Measurements from ENCODE around the gene ABHD2. TPM values are rescaled to one million over a fixed set of nuclear protein-coding genes. Genes with fewer than 3 reads are reported as not detected.

ABHD2 gene
- total and polyA plus RNA-seq, 2 donors (not counting 3 experiments of a cell fraction or from before 2014, with no cell fraction given), result 14.0 to 62.2 TPM

- no peak for FAIRE-seq
- dilution Hi-C loops (cut with MboI; ENCODE audit: extremely low pct_ligation_motif_present, low sequenced_read_pairs), result no loop called here
- H3K9me3 ChIP-seq (replicated peaks; ENCODE audit: control insufficient read depth, insufficient read depth, low read length), result no peaks in the 10 kb centered on the region
- H4K20me1 ChIP-seq (replicated peaks; ENCODE audit: control insufficient read depth, extremely low read depth, insufficient read depth, low read length), result no peaks in the 10 kb centered on the region
- no peak overlapping the region for H3K4me2 ChIP-seq (ENCODE audit: insufficient read depth, low read length)
- ChIA-PET CTCF (interaction anchor here (1.8 kb wide), 1 partner anchor 18 kb away, joined by 8 read pairs; no protein-coding TSS in a partner anchor), POLR2A (no interaction called here)
- H3K9ac ChIP-seq (replicated peaks; ENCODE audit: extremely low read depth, insufficient read depth, low read length), result no peak overlapping the region
- H3K27me3 ChIP-seq (ENCODE audit: control insufficient read depth in 2 of 2, insufficient read depth in 2 of 2, low read length in 2 of 2), result no peaks in the 10 kb centered on the region
- H2AFZ ChIP-seq (ENCODE audit: low read depth, low read length), result no peak overlapping the region
- no peak overlapping the region for H3K4me3 ChIP-seq (replicated peaks in 1 of 3; ENCODE audit: insufficient read depth in 1 of 3, low read depth in 1 of 3, low read length in 3 of 3)
- H3K79me2 ChIP-seq (ENCODE audit: control insufficient read depth, insufficient read depth, low read length), result no peaks in the 10 kb centered on the region
- DNase-seq (ENCODE audit: low read depth, low spot score), result no peak
- H3K36me3 ChIP-seq (ENCODE audit: control insufficient read depth in 2 of 2, extremely low read depth in 1 of 2, insufficient read depth in 2 of 2, low read length in 2 of 2), result no peaks in the 10 kb centered on the region
- H3K9me1 ChIP-seq (replicated peaks; ENCODE audit: control insufficient read depth, extremely low read depth, insufficient read depth, low read length), result no peaks in the 10 kb centered on the region
- no TSS peak for BruUV-seq (replicated peaks)
- TF ChIP-seq FOS (IDR thresholded peaks at IDR 0.05; ENCODE audit: borderline replicate concordance, insufficient read depth, low read length), result no peak
- no peak for TF ChIP-seq MAX (IDR thresholded peaks at IDR 0.05; ENCODE audit: insufficient read depth, insufficient read length)
- no peak for TF ChIP-seq CTCF (IDR thresholded peaks at IDR 0.05; ENCODE audit: extremely low read depth in 1 of 2, insufficient read depth in 1 of 2, low read depth in 1 of 2, low read length in 2 of 2)
- TF ChIP-seq MYC (IDR thresholded peaks at IDR 0.05; ENCODE audit: low read depth, low read length), result no peak
- H3K27ac ChIP-seq (ENCODE audit: insufficient read depth, low read depth, low read length), result no peak overlapping the region
- no peaks in the 10 kb centered on the region for H3K4me1 ChIP-seq (ENCODE audit: control insufficient read depth, extremely low read depth, insufficient read depth, low read length)
- intact Hi-C loops (cut with micrococcal nuclease), result no loop called here
Measured at GRCh38 chr15:89075846-89076245, 12.4 kb upstream of the ABHD2 start.

- no peaks in the 10 kb centered on the region for H3K79me2 ChIP-seq (ENCODE audit: control insufficient read depth, insufficient read depth, low read length)
- no peak for FAIRE-seq
- ChIA-PET POLR2A (no interaction called here), CTCF (interaction anchor here (1.8 kb wide), 1 partner anchor 20 kb away, joined by 8 read pairs; no protein-coding TSS in a partner anchor)
- H3K4me1 ChIP-seq (ENCODE audit: control insufficient read depth, extremely low read depth, insufficient read depth, low read length), result no peaks in the 10 kb centered on the region
- no peaks in the 10 kb centered on the region for H3K27me3 ChIP-seq (ENCODE audit: control insufficient read depth in 2 of 2, insufficient read depth in 2 of 2, low read length in 2 of 2)
- BruUV-seq (replicated peaks), result no TSS peak
- no peak for DNase-seq (ENCODE audit: low read depth, low spot score)
- H2AFZ ChIP-seq (ENCODE audit: low read depth, low read length), result no peak overlapping the region
- no peaks in the 10 kb centered on the region for H3K9me1 ChIP-seq (replicated peaks; ENCODE audit: control insufficient read depth, extremely low read depth, insufficient read depth, low read length)
- TF ChIP-seq EZH2 (IDR thresholded peaks at IDR 0.05; ENCODE audit: borderline replicate concordance, low read depth, low read length, severe bottlenecking), result no peak
- TF ChIP-seq POLR2A (IDR thresholded peaks at IDR 0.05; ENCODE audit: low read depth, low read length), result no peak
- no peak for TF ChIP-seq CTCF (IDR thresholded peaks at IDR 0.05; ENCODE audit: extremely low read depth in 1 of 2, insufficient read depth in 1 of 2, low read depth in 1 of 2, low read length in 2 of 2)
- no peak overlapping the region for H3K4me3 ChIP-seq (replicated peaks in 1 of 3; ENCODE audit: insufficient read depth in 1 of 3, low read depth in 1 of 3, low read length in 3 of 3)
- dilution Hi-C loops (cut with MboI; ENCODE audit: extremely low pct_ligation_motif_present, low sequenced_read_pairs) (no loop called here), intact Hi-C loops (cut with micrococcal nuclease) (no loop called here)
- H4K20me1 ChIP-seq (replicated peaks; ENCODE audit: control insufficient read depth, extremely low read depth, insufficient read depth, low read length), result no peaks in the 10 kb centered on the region
- H3K27ac ChIP-seq (ENCODE audit: insufficient read depth, low read depth, low read length), result no peak overlapping the region
- H3K36me3 ChIP-seq (ENCODE audit: control insufficient read depth in 2 of 2, extremely low read depth in 1 of 2, insufficient read depth in 2 of 2, low read length in 2 of 2), result no peaks in the 10 kb centered on the region
- H3K4me2 ChIP-seq (ENCODE audit: insufficient read depth, low read length), result no peak overlapping the region
- no peak overlapping the region for H3K9ac ChIP-seq (replicated peaks; ENCODE audit: extremely low read depth, insufficient read depth, low read length)
- H3K9me3 ChIP-seq (replicated peaks; ENCODE audit: control insufficient read depth, insufficient read depth, low read length), result no peaks in the 10 kb centered on the region
Measured at GRCh38 chr15:89077750-89078149, 10.5 kb upstream of the ABHD2 start.

Measured in endothelial cell of umbilical vein (primary cell).